SK-N-SH (cell line): ENCODE results near the gene SRSF6. TPM values are rescaled to one million over a fixed set of nuclear protein-coding genes. Genes with fewer than 3 reads are reported as not detected.

Experiments
- CTCF ChIA-PET: fragments of 300-600, 350-600 bp; formaldehyde crosslinking; extraction: SDS; loops from one replicate; lab custom pipeline; 2021; lab: Yijun Ruan, JAX
- POLR2A ChIA-PET: fragments of 350-600 bp; sonication (Branson Sonifier 250); formaldehyde crosslinking; extraction: SDS; loops from one replicate; lab custom pipeline; 2020; ENCODE audit warnings: antibody characterized with exemption, inconsistent platforms; lab: Yijun Ruan, JAX
- DNase-seq: peaks from one replicate; pipeline ENCODE4 v3.0.0; 2012
- H2AFZ ChIP-seq: fragments of 200-600 bp; sonication (generic); 2 replicates; pipeline ENCODE4 v1.8.1; 2016; ENCODE audit warnings: antibody characterized with exemption, mild to moderate bottlenecking, low read depth
- H3F3A ChIP-seq: fragments of 200-600 bp; sonication (generic); replicated peaks from 2 replicates; pipeline ENCODE3; 2016; ENCODE audit warnings: antibody characterized with exemption, mild to moderate bottlenecking; ENCODE audit not compliant: insufficient read depth
- H3K27ac ChIP-seq, 2 experiments: fragments of 200-500 bp in 1 of 2; fragments of 200-600 bp in 1 of 2; sonication (Bioruptor generic) in 1 of 2; sonication (generic), shearing (Covaris generic) in 1 of 2; 2 replicates each; pipeline versions ENCODE4 v1.5.1 to v1.6.1; 2014 to 2016; ENCODE audit warnings: low read depth in 2 of 2, inconsistent platforms in 1 of 2, low read length in 1 of 2, mild to moderate bottlenecking in 1 of 2, mixed read lengths in 1 of 2
- H3K27me3 ChIP-seq: fragments of 200-600 bp; sonication (generic), shearing (Covaris generic); 2 replicates; pipeline ENCODE4 v1.6.1; 2016; ENCODE audit warnings: mixed run types; ENCODE audit not compliant: insufficient read depth
- H3K36me3 ChIP-seq, 2 experiments: fragments of 200-500 bp in 1 of 2; fragments of 200-600 bp in 1 of 2; sonication (Bioruptor generic) in 1 of 2; sonication (generic) in 1 of 2; replicated peaks in 1 of 2; 2 replicates each; pipeline versions ENCODE3 to v1.5.1; 2014 to 2016; ENCODE audit warnings: low read length in 1 of 2, mild to moderate bottlenecking in 1 of 2; ENCODE audit not compliant: insufficient read depth in 2 of 2, control insufficient read depth in 1 of 2
- H3K4me1 ChIP-seq, 2 experiments: fragments of 200-500 bp in 1 of 2; fragments of 200-600 bp in 1 of 2; sonication (Bioruptor generic) in 1 of 2; sonication (generic), shearing (Covaris generic) in 1 of 2; 2 replicates each; pipeline versions ENCODE4 v1.5.1 to v1.6.1; 2014 to 2016; ENCODE audit warnings: low read depth in 1 of 2, low read length in 1 of 2, mixed run types in 1 of 2; ENCODE audit not compliant: insufficient read depth in 2 of 2, control insufficient read depth in 1 of 2
- H3K4me2 ChIP-seq: fragments of 200-600 bp; sonication (generic), shearing (Covaris generic); 2 replicates; pipeline ENCODE4 v1.6.1; 2017; ENCODE audit warnings: mixed run types
- H3K4me3 ChIP-seq, 2 experiments: fragments of 200-500 bp in 1 of 2; fragments of 200-600 bp in 1 of 2; sonication (Bioruptor generic) in 1 of 2; sonication (generic), shearing (Covaris generic) in 1 of 2; 2 replicates each; pipeline versions ENCODE4 v1.5.1 to v1.8.1; 2014 to 2016; ENCODE audit warnings: low read depth in 2 of 2, inconsistent platforms in 1 of 2, low read length in 1 of 2, mild to moderate bottlenecking in 1 of 2, mixed read lengths in 1 of 2, moderate library complexity in 1 of 2
- H3K79me2 ChIP-seq: fragments of 200-600 bp; sonication (generic); 2 replicates; pipeline ENCODE4 v1.8.1; 2017; ENCODE audit warnings: mild to moderate bottlenecking; ENCODE audit not compliant: insufficient read depth
- H3K9ac ChIP-seq: fragments of 200-600 bp; sonication (generic); 2 replicates; pipeline ENCODE4 v1.6.1; 2017; ENCODE audit warnings: mixed run types
- H3K9me2 ChIP-seq: fragments of 200-600 bp; sonication (generic); 2 replicates; pipeline ENCODE4 v1.6.1; 2017; ENCODE audit warnings: mixed run types
- H3K9me3 ChIP-seq: fragments of 200-600 bp; sonication (generic); 2 replicates; pipeline ENCODE4 v1.6.1; 2017; ENCODE audit warnings: mixed run types, mild to moderate bottlenecking, moderate library complexity
- H4K20me1 ChIP-seq: fragments of 200-600 bp; sonication (generic); 2 replicates; pipeline ENCODE4 v1.6.1; 2017; ENCODE audit warnings: mild to moderate bottlenecking, mixed run types; ENCODE audit not compliant: insufficient read depth
- CHD2 ChIP-seq: fragments of 150-350 bp; IDR thresholded peaks from 2 replicates; pipeline ENCODE4 v1.6.1; 2018; ENCODE audit warnings: low read length; ENCODE audit not compliant: partially characterized antibody
- ELF1 ChIP-seq: IDR thresholded peaks from 2 replicates; pipeline ENCODE4 v1.4.0; 2012
- EP300 ChIP-seq, 2 experiments: IDR thresholded peaks; 2 replicates each; pipeline versions ENCODE4 v1.4.0 to v1.6.1; 2012; ENCODE audit warnings: borderline replicate concordance in 1 of 2, low read depth in 1 of 2, low read length in 1 of 2
- FOXJ3 ChIP-seq: sonication (generic); formaldehyde crosslinking; IDR thresholded peaks from 2 replicates; pipeline ENCODE4 v1.5.1; 2020; ENCODE audit warnings: mild to moderate bottlenecking, missing genetic modification reagents
- FOXM1 ChIP-seq: IDR thresholded peaks from 2 replicates; pipeline ENCODE4 v1.4.0; 2012; ENCODE audit warnings: low read depth, mild to moderate bottlenecking
- GABPA ChIP-seq: IDR thresholded peaks from 2 replicates; pipeline ENCODE4 v1.4.0; 2012; ENCODE audit warnings: low read depth, mild to moderate bottlenecking
- JUND ChIP-seq: IDR thresholded peaks from 2 replicates; pipeline ENCODE4 v1.4.0; 2012
- MAX ChIP-seq: IDR thresholded peaks from 2 replicates; pipeline ENCODE4 v1.4.0; 2012; ENCODE audit warnings: low read depth
- MEF2A ChIP-seq: IDR thresholded peaks from 2 replicates; pipeline ENCODE4 v1.4.0; 2012; ENCODE audit warnings: low read depth, borderline replicate concordance
- MXI1 ChIP-seq: IDR thresholded peaks from 2 replicates; pipeline ENCODE4 v1.6.1; 2012; ENCODE audit warnings: mild to moderate bottlenecking, low read depth, low read length, improper control_type of control experiment
- RAD21 ChIP-seq: IDR thresholded peaks from 2 replicates; pipeline ENCODE4 v1.6.1; 2012; ENCODE audit warnings: mild to moderate bottlenecking, low read length
- REST ChIP-seq: IDR thresholded peaks from 2 replicates; pipeline ENCODE4 v1.6.1; 2012; ENCODE audit warnings: mild to moderate bottlenecking, low read depth, low read length, moderate library complexity
- RFX5 ChIP-seq: IDR thresholded peaks from 2 replicates; pipeline ENCODE4 v1.6.1; 2012; ENCODE audit warnings: mild to moderate bottlenecking, improper control_type of control experiment, low read length
- RXRA ChIP-seq: IDR thresholded peaks from 2 replicates; pipeline ENCODE4 v1.4.0; 2012; ENCODE audit warnings: low read depth, mild to moderate bottlenecking, borderline replicate concordance
- TEAD4 ChIP-seq: IDR thresholded peaks from 2 replicates; pipeline ENCODE4 v1.4.0; 2012; ENCODE audit warnings: mild to moderate bottlenecking, borderline replicate concordance; ENCODE audit not compliant: insufficient read depth
- USF2 ChIP-seq: fragments of 150-350 bp; IDR thresholded peaks from 2 replicates; pipeline ENCODE4 v1.6.1; 2017; ENCODE audit warnings: antibody characterized with exemption, low read length, low read depth, borderline replicate concordance
- YY1 ChIP-seq: IDR thresholded peaks from 2 replicates; pipeline ENCODE4 v1.4.0; 2012; ENCODE audit warnings: low read depth, mild to moderate bottlenecking
- ZBTB33 ChIP-seq: IDR thresholded peaks from 2 replicates; pipeline ENCODE4 v1.4.0; 2012; ENCODE audit warnings: low read depth, borderline replicate concordance
- WGBS: methylation state at CpG from one replicate; pipeline ENCODE4 v1.1.6; 2017; ENCODE audit warnings: low lambda C conversion rate; 5-methylcytosine and 5-hydroxymethylcytosine counted together
- polyA plus RNA-seq, 3 experiments: library from polyadenylated mRNA; depleted of rRNA; stranded (reverse); fragments of >200 nt; gene quantifications; 2 replicates each; pipeline ENCODE4 v1.2.3, GENCODE V29; 2012

Gene SRSF6
- polyA plus RNA-seq, 1 of the 3 experiments (the other 2 are of a cell fraction), result 92.6 TPM

- peak overlapping the region; percentile 78; the same call in 1 of the 2 replicates for H2AFZ ChIP-seq
- H3K9ac ChIP-seq, result peak overlapping the region; percentile 61
- ChIA-PET CTCF (interaction anchor here (0.7 to 0.9 kb wide), 2 partner anchors 9 to 31 kb away, joined by 3 read pairs; no protein-coding TSS in a partner anchor), POLR2A (interaction anchor here (1.0 to 1.9 kb wide), 2 partner anchors 15 to 50 kb away, joined by 3 to 5 read pairs; no protein-coding TSS in a partner anchor)
- H3K27ac ChIP-seq, result no peak overlapping the region; a peak in 1 of 4 replicates
- peak overlapping the region; percentile 80 for H3K4me2 ChIP-seq
- peak overlapping the region; percentile 60 to 73 for H3K4me3 ChIP-seq
- 32% methylated on average over 14 of the region's 22 CpGs for WGBS
- peak; percentile 56 for DNase-seq
- H3K79me2 ChIP-seq, result no peaks in the 10 kb centered on the region
- no peaks in the 10 kb centered on the region for H3K36me3 ChIP-seq
- TF ChIP-seq GABPA (no peak), CHD2 (no peak), ZBTB33 (no peak), MAX (no peak), RAD21 (no peak), RXRA (no peak), ELF1 (no peak), YY1 (no peak), REST (no peak), USF2 (no peak), FOXJ3 (CRISPR knock-in tag) (no peak), JUND (no peak), MXI1 (no peak), EP300 (IDR thresholded peaks at IDR 0.05; ENCODE audit: borderline replicate concordance in 1 of 2, low read depth in 1 of 2, low read length in 1 of 2) (no peak), MEF2A (no peak), FOXM1 (no peak), TEAD4 (no peak), RFX5 (no peak)
- TF ChIP-seq, all 33 proteins: peak for 0
- H3K9me2 ChIP-seq, result no peaks in the 10 kb centered on the region
- H4K20me1 ChIP-seq, result no peaks in the 10 kb centered on the region
- H3F3A ChIP-seq, result no peaks in the 10 kb centered on the region
- H3K9me3 ChIP-seq, result no peaks in the 10 kb centered on the region
- H3K4me1 ChIP-seq, result peaks cover 0 to 6% of the 10 kb centered on the region in 2 experiments; a peak in 1 of 4 replicates
- no peaks in the 10 kb centered on the region; the same call in 1 of the 2 replicates for H3K27me3 ChIP-seq
These were observed 50.4 kb downstream of the SRSF6 start for GRCh38 chr20:43508106-43508505.
